Measurements from ENCODE around the gene ADARB2. TPM values are rescaled to one million over a fixed set of nuclear protein-coding genes. Genes with fewer than 3 reads are reported as not detected.

Gene ADARB2
- polyA plus RNA-seq, 1 of the 3 experiments (the other 2 are of a cell fraction): not detected

GRCh38 chr10:1549591-1550290 is 187.6 kb downstream of the ADARB2 start:
- no peaks in the 10 kb centered on the region for H3K36me3 ChIP-seq (replicated peaks in 1 of 2; ENCODE audit: control insufficient read depth in 1 of 2, insufficient read depth in 2 of 2, low read length in 1 of 2)
- DNase-seq: no peak
- H4K20me1 ChIP-seq (ENCODE audit: insufficient read depth): no peaks in the 10 kb centered on the region
- ChIA-PET POLR2A (no interaction called here), CTCF (no interaction called here)
- H3F3A ChIP-seq (replicated peaks; ENCODE audit: insufficient read depth): no peaks in the 10 kb centered on the region
- no peaks in the 10 kb centered on the region for H3K9me3 ChIP-seq
- no peak overlapping the region for H3K4me3 ChIP-seq (ENCODE audit: low read depth in 2 of 2, low read length in 1 of 2)
- H3K4me2 ChIP-seq: no peak overlapping the region
- WGBS (ENCODE audit: low lambda C conversion rate): 39% methylated on average over 17 of the region's 17 CpGs
- peaks cover 0 to 11% of the 10 kb centered on the region in 2 experiments; a peak in 1 of 4 replicates for H3K4me1 ChIP-seq (ENCODE audit: control insufficient read depth in 1 of 2, insufficient read depth in 2 of 2, low read depth in 1 of 2, low read length in 1 of 2)
- TF ChIP-seq ZBTB33 (IDR thresholded peaks at IDR 0.05; ENCODE audit: borderline replicate concordance, low read depth) (no peak), RAD21 (IDR thresholded peaks at IDR 0.05; ENCODE audit: low read length) (no peak), RXRA (IDR thresholded peaks at IDR 0.05; ENCODE audit: borderline replicate concordance, low read depth) (no peak), REST (IDR thresholded peaks at IDR 0.05; ENCODE audit: low read depth, low read length) (no peak), EZH2phosphoT487 (IDR thresholded peaks at IDR 0.05; ENCODE audit: borderline replicate concordance, low read depth) (no peak)
- no peak overlapping the region for H3K9ac ChIP-seq
- no peaks in the 10 kb centered on the region for H3K79me2 ChIP-seq (ENCODE audit: insufficient read depth)
- no peaks in the 10 kb centered on the region for H3K27me3 ChIP-seq (ENCODE audit: insufficient read depth)
- no peaks in the 10 kb centered on the region for H3K9me2 ChIP-seq
- H2AFZ ChIP-seq (ENCODE audit: low read depth): no peak overlapping the region
- no peak overlapping the region for H3K27ac ChIP-seq (ENCODE audit: low read depth in 2 of 2, low read length in 1 of 2)

- ChIA-PET CTCF (no interaction called here), POLR2A (no interaction called here)
- no peaks in the 10 kb centered on the region for H4K20me1 ChIP-seq (ENCODE audit: insufficient read depth)
- no peaks in the 10 kb centered on the region for H3K9me3 ChIP-seq
- peaks cover 0 to 11% of the 10 kb centered on the region in 2 experiments; a peak in 1 of 4 replicates for H3K4me1 ChIP-seq (ENCODE audit: control insufficient read depth in 1 of 2, insufficient read depth in 2 of 2, low read depth in 1 of 2, low read length in 1 of 2)
- H3F3A ChIP-seq (replicated peaks; ENCODE audit: insufficient read depth): no peaks in the 10 kb centered on the region
- H3K9me2 ChIP-seq: no peaks in the 10 kb centered on the region
- H3K9ac ChIP-seq: no peak overlapping the region
- no peak overlapping the region for H3K4me3 ChIP-seq (ENCODE audit: low read depth in 2 of 2, low read length in 1 of 2)
- DNase-seq: no peak
- H3K27me3 ChIP-seq (ENCODE audit: insufficient read depth): no peaks in the 10 kb centered on the region
- no peaks in the 10 kb centered on the region for H3K36me3 ChIP-seq (replicated peaks in 1 of 2; ENCODE audit: control insufficient read depth in 1 of 2, insufficient read depth in 2 of 2, low read length in 1 of 2)
- no peak overlapping the region for H3K4me2 ChIP-seq
- H3K27ac ChIP-seq (ENCODE audit: low read depth in 2 of 2, low read length in 1 of 2): no peak overlapping the region
- 35% methylated on average over 7 of the region's 7 CpGs for WGBS (ENCODE audit: low lambda C conversion rate)
- no peak overlapping the region for H2AFZ ChIP-seq (ENCODE audit: low read depth)
- no peaks in the 10 kb centered on the region for H3K79me2 ChIP-seq (ENCODE audit: insufficient read depth)
- TF ChIP-seq SMC3 (IDR thresholded peaks at IDR 0.05; ENCODE audit: low read depth, low read length) (no peak), ZBTB33 (IDR thresholded peaks at IDR 0.05; ENCODE audit: borderline replicate concordance, low read depth) (no peak), USF1 (IDR thresholded peaks at IDR 0.05; ENCODE audit: borderline replicate concordance, low read depth) (no peak), MEF2A (IDR thresholded peaks at IDR 0.05; ENCODE audit: borderline replicate concordance, low read depth) (no peak), NFIC (IDR thresholded peaks at IDR 0.05; ENCODE audit: borderline replicate concordance) (no peak), TCF12 (IDR thresholded peaks at IDR 0.05) (no peak), MAX (IDR thresholded peaks at IDR 0.05; ENCODE audit: low read depth) (no peak), RAD21 (IDR thresholded peaks at IDR 0.05; ENCODE audit: low read length) (no peak), YY1 (IDR thresholded peaks at IDR 0.05; ENCODE audit: low read depth) (no peak), TEAD4 (IDR thresholded peaks at IDR 0.05; ENCODE audit: borderline replicate concordance, insufficient read depth) (no peak), PBX3 (IDR thresholded peaks at IDR 0.05) (no peak), CHD2 (IDR thresholded peaks at IDR 0.05; ENCODE audit: low read length, partially characterized antibody) (no peak), FOXM1 (IDR thresholded peaks at IDR 0.05; ENCODE audit: low read depth) (no peak), EP300 (IDR thresholded peaks at IDR 0.05; ENCODE audit: borderline replicate concordance in 1 of 2, low read depth in 1 of 2, low read length in 1 of 2) (no peak)
Measured at GRCh38 chr10:1548596-1548995, 188.7 kb downstream of the ADARB2 start.
